GM06990 (cell line): ENCODE measurements around the gene ALDH4A1.
"Not testable (repeated sequence)": the region's sequence is repeated elsewhere in the genome, so short reads cannot be mapped to it uniquely, and the experiment has no call there.

Experiments
- DNase-seq: peaks from one replicate; pipeline ENCODE4 v3.0.0-alpha.2; 2011; ENCODE audit not compliant: insufficient read length; ENCODE audit errors: extremely low read depth
- H3K27me3 ChIP-seq: replicated peaks from 2 replicates; pipeline ENCODE4 v1.6.0; 2011; ENCODE audit warnings: low read length; ENCODE audit not compliant: control insufficient read depth, insufficient read depth
- H3K36me3 ChIP-seq: 2 replicates; pipeline ENCODE4 v1.5.1; 2011; ENCODE audit warnings: low read length; ENCODE audit not compliant: control insufficient read depth, insufficient read depth
- H3K4me3 ChIP-seq: replicated peaks from 2 replicates; pipeline ENCODE4 v1.5.1; 2011; ENCODE audit warnings: low read depth, mild to moderate bottlenecking, control low read depth, low read length
- CTCF ChIP-seq: IDR thresholded peaks from 2 replicates; pipeline ENCODE4 v1.5.1; 2011; ENCODE audit warnings: low read length, control low read depth, mild to moderate bottlenecking, inconsistent platforms; ENCODE audit not compliant: insufficient read depth, poor library complexity, severe bottlenecking

Gene ALDH4A1

GRCh38 chr1:18874600-18874999 lies 27.8 kb downstream of the ALDH4A1 start:
- Histone ChIP-seq H3K27me3 (no peaks in the 10 kb centered on the region), H3K36me3 (peaks cover 2% of the 10 kb centered on the region), H3K4me3 (no peak overlapping the region)
- DNase-seq: no peak
- no peak for TF ChIP-seq CTCF

DNA sequence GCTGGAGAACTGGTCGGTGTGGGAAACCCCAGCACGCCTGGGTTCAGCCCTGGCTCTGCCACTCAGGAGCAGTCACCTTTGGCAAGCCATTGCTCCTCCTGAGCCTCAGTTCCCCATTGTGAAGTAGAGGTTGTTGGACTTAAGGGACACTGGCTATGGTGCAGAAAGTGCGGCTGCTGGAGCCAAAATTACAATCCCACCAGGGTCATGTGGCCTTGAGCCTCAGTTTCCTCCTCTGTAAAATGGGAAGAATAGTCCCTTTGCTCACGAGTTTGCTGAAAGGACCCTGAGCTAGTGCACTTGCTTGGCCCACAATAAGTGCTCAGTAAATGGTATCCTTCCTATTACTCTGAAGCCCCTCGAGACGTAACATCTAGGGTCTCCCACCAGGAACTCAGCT lies 28.3 kb downstream of the ALDH4A1 start:
- no peak for TF ChIP-seq CTCF
- DNase-seq: no peak
- H3K36me3 ChIP-seq: peaks cover 2% of the 10 kb centered on the region
- H3K27me3 ChIP-seq: no peaks in the 10 kb centered on the region
- no peak overlapping the region for H3K4me3 ChIP-seq

GRCh38 chr1:18872071-18872611 lies 30.2 kb downstream of the ALDH4A1 start:
- no peak for TF ChIP-seq CTCF
- no peak for DNase-seq
- peaks cover 2% of the 10 kb centered on the region for H3K36me3 ChIP-seq
- H3K4me3 ChIP-seq: no peak overlapping the region
- H3K27me3 ChIP-seq: no peaks in the 10 kb centered on the region; the same call in 1 of the 2 replicates

- no peak for DNase-seq
- no peak overlapping the region for H3K4me3 ChIP-seq
- H3K36me3 ChIP-seq: peaks cover 2% of the 10 kb centered on the region
- H3K27me3 ChIP-seq: no peaks in the 10 kb centered on the region; the same call in 1 of the 2 replicates
- TF ChIP-seq CTCF: no peak
These were observed 30.8 kb downstream of the ALDH4A1 start for GRCh38 chr1:18871401-18872070.

- no peak for DNase-seq
- TF ChIP-seq CTCF: no peak
- H3K36me3 ChIP-seq: peaks cover 2% of the 10 kb centered on the region
- no peak overlapping the region for H3K4me3 ChIP-seq
- no peaks in the 10 kb centered on the region; the same call in 1 of the 2 replicates for H3K27me3 ChIP-seq
These were observed 31.4 kb downstream of the ALDH4A1 start for GRCh38 chr1:18870957-18871356.

- not testable (repeated sequence) for H3K36me3 ChIP-seq, DNase-seq, H3K27me3 ChIP-seq, H3K4me3 ChIP-seq
These were observed 31.8 kb downstream of the ALDH4A1 start for GRCh38 chr1:18870595-18870865.
